Measurements from ENCODE around the gene SETDB2.

Gene SETDB2

DNA sequence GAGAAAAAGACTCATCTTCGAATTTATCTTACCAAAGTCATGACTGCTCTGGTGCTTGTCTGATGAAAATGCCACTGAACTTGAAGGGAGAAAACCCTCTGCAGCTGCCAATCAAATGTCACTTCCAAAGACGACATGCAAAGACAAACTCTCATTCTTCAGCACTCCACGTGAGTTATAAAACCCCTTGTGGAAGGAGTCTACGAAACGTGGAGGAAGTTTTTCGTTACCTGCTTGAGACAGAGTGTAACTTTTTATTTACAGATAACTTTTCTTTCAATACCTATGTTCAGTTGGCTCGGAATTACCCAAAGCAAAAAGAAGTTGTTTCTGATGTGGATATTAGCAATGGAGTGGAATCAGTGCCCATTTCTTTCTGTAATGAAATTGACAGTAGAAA is 32.5 kb downstream of the SETDB2 start:
- Histone ChIP-seq H3K4me1 (ENCODE audit: control insufficient read depth in 2 of 2, insufficient read depth in 1 of 2, low read depth in 1 of 2, low read length in 2 of 2) (no peaks in the 10 kb centered on the region), H3K23ac (ENCODE audit: low read depth, low read length, poor library complexity) (no peak overlapping the region), H3K27ac (replicated peaks; ENCODE audit: low read length) (no peak overlapping the region), H3K27me3 (ENCODE audit: control insufficient read depth in 3 of 3, insufficient read depth in 3 of 3, low read depth in 1 of 3, low read length in 3 of 3) (no peaks in the 10 kb centered on the region), H4K91ac (ENCODE audit: low read depth, low read length, poor library complexity) (no peak overlapping the region), H3K4me2 (ENCODE audit: insufficient read depth, low read length, poor library complexity, severe bottlenecking) (no peak overlapping the region), H2AK5ac (ENCODE audit: low read depth, low read length) (no peak overlapping the region), H3K4ac (ENCODE audit: low read length) (no peak overlapping the region), H2BK5ac (ENCODE audit: low read length) (no peak overlapping the region), H2BK12ac (ENCODE audit: low read length) (no peak overlapping the region), H2AFZ (ENCODE audit: low read length) (no peak overlapping the region), H2BK120ac (ENCODE audit: low read depth, low read length) (no peak overlapping the region), H4K8ac (ENCODE audit: low read depth, low read length) (no peak overlapping the region), H3K4me3 (ENCODE audit: low read length in 2 of 2) (no peak overlapping the region), H3K36me3 (replicated peaks in 1 of 2; ENCODE audit: control insufficient read depth in 2 of 2, insufficient read depth in 2 of 2, low read length in 2 of 2) (peaks cover 0 to 51% of the 10 kb centered on the region in 2 donors), H3K79me1 (ENCODE audit: low read depth, low read length) (no peaks in the 10 kb centered on the region), H3K9me3 (replicated peaks in 1 of 2; ENCODE audit: control insufficient read depth in 2 of 2, insufficient read depth in 1 of 2, low read depth in 1 of 2, low read length in 2 of 2) (no peaks in the 10 kb centered on the region), H2BK15ac (ENCODE audit: low read length) (no peak overlapping the region), H3K14ac (ENCODE audit: low read length) (no peak overlapping the region), H3K9ac (ENCODE audit: low read depth, low read length, poor library complexity) (no peak overlapping the region), H3K18ac (ENCODE audit: low read length) (no peak overlapping the region)
- WGBS, 2 donors (ENCODE audit: extremely low coverage in 2 of 2, insufficient read length in 2 of 2, insufficient replicate concordance in 1 of 2): no CpG with 5 or more reads among the region's 7 CpGs
- no peak for DNase-seq (ENCODE audit: low spot score)

DNA sequence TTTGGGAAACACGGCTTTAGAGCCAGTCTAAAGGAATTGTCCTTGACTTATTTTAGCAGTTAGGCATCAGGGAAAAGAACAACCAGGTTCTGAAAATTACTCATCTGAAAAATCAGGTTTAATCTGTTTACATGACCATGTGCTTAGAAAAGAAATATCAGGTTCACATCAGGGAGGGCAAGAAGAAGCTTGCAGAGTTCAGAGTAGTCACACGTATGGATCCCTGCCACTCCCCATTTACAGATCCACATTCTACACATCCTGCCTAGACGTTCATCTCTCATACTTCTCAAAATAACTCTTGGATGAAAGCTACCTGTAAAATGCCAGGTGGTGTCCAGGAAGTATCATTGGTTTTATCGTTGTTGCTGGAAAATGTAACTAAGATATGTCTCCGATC is 37.7 kb downstream of the SETDB2 start:
- H3K9ac ChIP-seq (ENCODE audit: low read depth, low read length, poor library complexity): no peak overlapping the region
- no peak overlapping the region for H3K27ac ChIP-seq (replicated peaks; ENCODE audit: low read length)
- H2AFZ ChIP-seq (ENCODE audit: low read length): no peak overlapping the region
- H3K4me3 ChIP-seq (ENCODE audit: low read length in 2 of 2): no peak overlapping the region
- no peak overlapping the region for H2BK12ac ChIP-seq (ENCODE audit: low read length)
- no peak overlapping the region for H2AK5ac ChIP-seq (ENCODE audit: low read depth, low read length)
- no CpG with 5 or more reads among the region's 5 CpGs for WGBS, 2 donors (ENCODE audit: extremely low coverage in 2 of 2, insufficient read length in 2 of 2, insufficient replicate concordance in 1 of 2)
- peaks cover 0 to 38% of the 10 kb centered on the region in 2 donors for H3K36me3 ChIP-seq (replicated peaks in 1 of 2; ENCODE audit: control insufficient read depth in 2 of 2, insufficient read depth in 2 of 2, low read length in 2 of 2)
- H4K8ac ChIP-seq (ENCODE audit: low read depth, low read length): no peak overlapping the region
- H2BK120ac ChIP-seq (ENCODE audit: low read depth, low read length): no peak overlapping the region
- no peaks in the 10 kb centered on the region for H3K79me1 ChIP-seq (ENCODE audit: low read depth, low read length)
- H3K4me1 ChIP-seq (ENCODE audit: control insufficient read depth in 2 of 2, insufficient read depth in 1 of 2, low read depth in 1 of 2, low read length in 2 of 2): no peaks in the 10 kb centered on the region
- H2BK15ac ChIP-seq (ENCODE audit: low read length): no peak overlapping the region
- H2BK5ac ChIP-seq (ENCODE audit: low read length): no peak overlapping the region
- no peak overlapping the region for H3K23ac ChIP-seq (ENCODE audit: low read depth, low read length, poor library complexity)
- H4K91ac ChIP-seq (ENCODE audit: low read depth, low read length, poor library complexity): no peak overlapping the region
- H3K9me3 ChIP-seq (replicated peaks in 1 of 2; ENCODE audit: control insufficient read depth in 2 of 2, insufficient read depth in 1 of 2, low read depth in 1 of 2, low read length in 2 of 2): no peaks in the 10 kb centered on the region
- no peak overlapping the region for H3K18ac ChIP-seq (ENCODE audit: low read length)
- no peak overlapping the region for H3K4me2 ChIP-seq (ENCODE audit: insufficient read depth, low read length, poor library complexity, severe bottlenecking)
- no peak overlapping the region for H3K4ac ChIP-seq (ENCODE audit: low read length)
- no peak for DNase-seq (ENCODE audit: low spot score)
- no peaks in the 10 kb centered on the region for H3K27me3 ChIP-seq (ENCODE audit: control insufficient read depth in 3 of 3, insufficient read depth in 3 of 3, low read depth in 1 of 3, low read length in 3 of 3)
- H3K14ac ChIP-seq (ENCODE audit: low read length): no peak overlapping the region

DNA sequence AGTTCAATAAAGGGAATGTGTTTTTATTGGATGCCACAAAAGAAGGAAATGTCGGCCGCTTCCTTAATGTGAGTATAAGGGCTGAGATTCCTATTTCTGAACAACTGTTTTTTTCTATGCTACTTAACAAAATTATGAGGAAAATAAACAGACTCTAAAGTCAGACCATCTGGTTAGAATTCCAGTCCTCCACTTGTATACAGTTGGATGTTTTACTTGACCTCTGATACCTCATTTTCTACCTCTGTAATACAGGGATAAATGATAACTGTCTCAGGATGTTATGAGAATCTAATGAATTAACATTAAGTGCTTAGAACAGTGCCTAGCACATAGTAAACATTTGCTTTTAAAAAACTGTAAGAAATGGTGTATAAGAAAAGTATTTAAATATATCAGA is 44.5 kb downstream of the SETDB2 start:
- no peaks in the 10 kb centered on the region for H3K9me3 ChIP-seq (replicated peaks in 1 of 2; ENCODE audit: control insufficient read depth in 2 of 2, insufficient read depth in 1 of 2, low read depth in 1 of 2, low read length in 2 of 2)
- H3K79me1 ChIP-seq (ENCODE audit: low read depth, low read length): no peaks in the 10 kb centered on the region
- H4K91ac ChIP-seq (ENCODE audit: low read depth, low read length, poor library complexity): no peak overlapping the region
- no peak overlapping the region for H3K4ac ChIP-seq (ENCODE audit: low read length)
- H2AFZ ChIP-seq (ENCODE audit: low read length): no peak overlapping the region
- no peak overlapping the region for H3K27ac ChIP-seq (replicated peaks; ENCODE audit: low read length)
- no peaks in the 10 kb centered on the region for H3K27me3 ChIP-seq (ENCODE audit: control insufficient read depth in 3 of 3, insufficient read depth in 3 of 3, low read depth in 1 of 3, low read length in 3 of 3)
- H3K4me1 ChIP-seq (ENCODE audit: control insufficient read depth in 2 of 2, insufficient read depth in 1 of 2, low read depth in 1 of 2, low read length in 2 of 2): no peaks in the 10 kb centered on the region
- no peak overlapping the region for H2BK15ac ChIP-seq (ENCODE audit: low read length)
- no peak overlapping the region for H2AK5ac ChIP-seq (ENCODE audit: low read depth, low read length)
- no CpG with 5 or more reads among the region's 2 CpGs for WGBS, 2 donors (ENCODE audit: extremely low coverage in 2 of 2, insufficient read length in 2 of 2, insufficient replicate concordance in 1 of 2)
- no peak overlapping the region for H3K14ac ChIP-seq (ENCODE audit: low read length)
- H4K8ac ChIP-seq (ENCODE audit: low read depth, low read length): no peak overlapping the region
- no peak overlapping the region for H3K9ac ChIP-seq (ENCODE audit: low read depth, low read length, poor library complexity)
- H2BK5ac ChIP-seq (ENCODE audit: low read length): no peak overlapping the region
- no peak overlapping the region for H3K18ac ChIP-seq (ENCODE audit: low read length)
- H2BK120ac ChIP-seq (ENCODE audit: low read depth, low read length): no peak overlapping the region
- no peak overlapping the region for H3K4me3 ChIP-seq (ENCODE audit: low read length in 2 of 2)
- H2BK12ac ChIP-seq (ENCODE audit: low read length): no peak overlapping the region
- no peak overlapping the region for H3K4me2 ChIP-seq (ENCODE audit: insufficient read depth, low read length, poor library complexity, severe bottlenecking)
- no peak overlapping the region for H3K23ac ChIP-seq (ENCODE audit: low read depth, low read length, poor library complexity)
- H3K36me3 ChIP-seq (replicated peaks in 1 of 2; ENCODE audit: control insufficient read depth in 2 of 2, insufficient read depth in 2 of 2, low read length in 2 of 2): peaks cover 0 to 9% of the 10 kb centered on the region in 2 donors
- no peak for DNase-seq (ENCODE audit: low spot score)

DNA sequence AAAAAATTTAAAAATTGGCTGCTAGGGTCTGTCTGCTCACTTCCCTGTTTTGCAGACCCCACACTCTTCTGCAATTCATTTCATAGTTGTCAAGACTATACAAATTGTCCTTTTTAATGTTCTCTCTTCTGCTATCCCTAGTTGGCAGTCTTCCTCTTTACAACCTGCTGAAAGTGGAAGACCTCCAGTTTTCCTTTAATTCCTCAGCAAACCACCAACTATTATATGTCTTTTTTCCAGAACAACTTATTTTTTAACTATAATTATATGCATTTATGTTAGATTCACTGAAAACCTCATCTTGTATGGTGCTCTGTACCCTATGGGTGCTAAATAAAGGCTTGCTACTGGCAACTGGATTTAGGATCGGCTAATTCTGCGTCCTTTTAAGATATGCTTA is 50.6 kb downstream of the SETDB2 start:
- Histone ChIP-seq H3K9me3 (replicated peaks in 1 of 2; ENCODE audit: control insufficient read depth in 2 of 2, insufficient read depth in 1 of 2, low read depth in 1 of 2, low read length in 2 of 2) (no peaks in the 10 kb centered on the region), H2AFZ (ENCODE audit: low read length) (no peak overlapping the region), H3K4me1 (ENCODE audit: control insufficient read depth in 2 of 2, insufficient read depth in 1 of 2, low read depth in 1 of 2, low read length in 2 of 2) (no peaks in the 10 kb centered on the region), H3K4me2 (ENCODE audit: insufficient read depth, low read length, poor library complexity, severe bottlenecking) (no peak overlapping the region), H3K27me3 (ENCODE audit: control insufficient read depth in 3 of 3, insufficient read depth in 3 of 3, low read depth in 1 of 3, low read length in 3 of 3) (no peaks in the 10 kb centered on the region), H3K9ac (ENCODE audit: low read depth, low read length, poor library complexity) (no peak overlapping the region), H3K18ac (ENCODE audit: low read length) (no peak overlapping the region), H2BK120ac (ENCODE audit: low read depth, low read length) (no peak overlapping the region), H3K4me3 (ENCODE audit: low read length in 2 of 2) (no peak overlapping the region), H2BK12ac (ENCODE audit: low read length) (no peak overlapping the region), H2BK15ac (ENCODE audit: low read length) (no peak overlapping the region), H3K4ac (ENCODE audit: low read length) (no peak overlapping the region), H3K27ac (replicated peaks; ENCODE audit: low read length) (no peak overlapping the region), H2AK5ac (ENCODE audit: low read depth, low read length) (no peak overlapping the region), H2BK5ac (ENCODE audit: low read length) (no peak overlapping the region), H4K91ac (ENCODE audit: low read depth, low read length, poor library complexity) (no peak overlapping the region), H4K8ac (ENCODE audit: low read depth, low read length) (no peak overlapping the region), H3K79me1 (ENCODE audit: low read depth, low read length) (no peaks in the 10 kb centered on the region), H3K23ac (ENCODE audit: low read depth, low read length, poor library complexity) (no peak overlapping the region), H3K36me3 (replicated peaks in 1 of 2; ENCODE audit: control insufficient read depth in 2 of 2, insufficient read depth in 2 of 2, low read length in 2 of 2) (no peaks in the 10 kb centered on the region), H3K14ac (ENCODE audit: low read length) (no peak overlapping the region)
- DNase-seq (ENCODE audit: low spot score): no peak
- WGBS, 2 donors (ENCODE audit: extremely low coverage in 2 of 2, insufficient read length in 2 of 2, insufficient replicate concordance in 1 of 2): no CpG with 5 or more reads among the region's 2 CpGs

Data from neuronal stem cell (in vitro differentiated cells).